D721Med (cell line): Measurements from ENCODE around the gene SIK2.

Experiments used
- DNase-seq: peaks from one replicate; pipeline ENCODE4 v3.0.0; 2011; ENCODE audit warnings: low spot score; ENCODE audit not compliant: insufficient read length
- FAIRE-seq: peaks from 2 replicates; lab custom pipeline; 2011; peaks lifted over from hg19 to GRCh38; lab: Jason Lieb, UNC
- TF ChIP-seq, protein P1 (sequence below): IDR thresholded peaks from 2 replicates; pipeline ENCODE4 v1.5.1; 2012; ENCODE audit warnings: mild to moderate bottlenecking, control low read depth; ENCODE audit not compliant: insufficient read depth; ENCODE audit errors: missing control alignments

The SIK2 gene

GRCh38 chr11:111737444-111738210, 135.4 kb downstream of the SIK2 start:
- DNase-seq (no peak), FAIRE-seq (no peak)
- TF ChIP-seq, protein P1, sequence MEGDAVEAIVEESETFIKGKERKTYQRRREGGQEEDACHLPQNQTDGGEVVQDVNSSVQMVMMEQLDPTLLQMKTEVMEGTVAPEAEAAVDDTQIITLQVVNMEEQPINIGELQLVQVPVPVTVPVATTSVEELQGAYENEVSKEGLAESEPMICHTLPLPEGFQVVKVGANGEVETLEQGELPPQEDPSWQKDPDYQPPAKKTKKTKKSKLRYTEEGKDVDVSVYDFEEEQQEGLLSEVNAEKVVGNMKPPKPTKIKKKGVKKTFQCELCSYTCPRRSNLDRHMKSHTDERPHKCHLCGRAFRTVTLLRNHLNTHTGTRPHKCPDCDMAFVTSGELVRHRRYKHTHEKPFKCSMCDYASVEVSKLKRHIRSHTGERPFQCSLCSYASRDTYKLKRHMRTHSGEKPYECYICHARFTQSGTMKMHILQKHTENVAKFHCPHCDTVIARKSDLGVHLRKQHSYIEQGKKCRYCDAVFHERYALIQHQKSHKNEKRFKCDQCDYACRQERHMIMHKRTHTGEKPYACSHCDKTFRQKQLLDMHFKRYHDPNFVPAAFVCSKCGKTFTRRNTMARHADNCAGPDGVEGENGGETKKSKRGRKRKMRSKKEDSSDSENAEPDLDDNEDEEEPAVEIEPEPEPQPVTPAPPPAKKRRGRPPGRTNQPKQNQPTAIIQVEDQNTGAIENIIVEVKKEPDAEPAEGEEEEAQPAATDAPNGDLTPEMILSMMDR: no peak

DNA sequence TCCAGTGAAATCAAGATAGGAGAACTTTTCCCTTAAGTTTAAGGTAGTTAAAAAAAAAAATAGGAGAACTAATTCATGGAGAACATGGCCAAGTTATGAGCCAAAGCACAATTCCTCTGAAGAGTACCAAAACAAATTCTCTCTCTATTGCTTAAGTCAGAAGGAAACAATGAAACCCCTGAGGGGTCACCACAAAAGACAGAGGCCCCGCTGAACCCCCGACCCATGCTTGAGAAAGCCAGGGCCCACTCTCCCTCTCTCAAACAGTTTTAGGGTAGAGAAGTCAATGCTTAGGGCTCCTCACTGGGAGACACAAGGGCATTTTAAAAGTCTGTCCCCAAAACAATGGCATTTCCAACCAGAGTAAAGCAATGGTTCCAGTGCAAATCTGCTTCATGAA, 137.1 kb downstream of the SIK2 start:
- TF ChIP-seq, protein P1: no peak
- DNase-seq (no peak), FAIRE-seq (no peak)

DNA sequence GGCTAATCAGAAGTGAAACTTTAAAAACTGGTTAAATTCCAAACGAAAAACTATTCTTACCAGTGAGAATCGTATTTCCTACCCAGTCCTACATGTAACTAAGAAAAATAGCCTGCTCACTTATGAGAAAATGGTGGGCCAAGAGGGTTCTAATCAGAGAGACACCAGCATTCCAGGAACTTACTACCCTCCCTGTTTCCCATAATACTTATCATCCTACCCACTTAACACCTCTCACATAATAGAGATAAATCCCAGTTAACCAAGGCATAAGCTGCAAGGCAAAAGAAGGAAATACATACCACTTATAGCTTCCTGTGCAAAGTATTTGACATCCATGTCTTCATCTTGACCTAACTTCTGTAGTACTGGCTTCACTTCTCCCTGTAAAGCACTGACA, 139.5 kb downstream of the SIK2 start:
- TF ChIP-seq, protein P1: no peak
- DNase-seq (no peak), FAIRE-seq (no peak)

DNA sequence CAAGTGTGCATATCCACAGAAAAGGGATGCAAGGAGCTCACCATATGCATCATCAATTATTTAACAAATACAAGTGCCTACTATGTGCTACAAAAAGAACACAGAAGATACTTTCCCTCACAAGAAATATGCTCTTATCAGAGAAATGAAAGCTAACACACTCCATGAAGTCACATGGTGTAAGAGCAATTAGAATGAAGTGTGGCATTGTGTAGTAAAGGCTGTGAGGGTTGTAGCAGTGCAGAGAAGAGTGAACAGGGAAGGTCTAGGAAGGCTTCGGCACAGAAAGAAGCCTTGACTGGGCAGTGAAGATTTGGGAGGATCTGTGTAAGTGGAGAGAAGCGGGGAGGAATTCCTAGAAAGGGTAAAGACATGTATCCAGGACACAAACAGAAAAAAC, 141.5 kb downstream of the SIK2 start:
- TF ChIP-seq, protein P1: no peak
- FAIRE-seq (no peak), DNase-seq (no peak)

- DNase-seq (no peak), FAIRE-seq (no peak)
- TF ChIP-seq, protein P1: no peak
Measured at GRCh38 chr11:111745719-111746504, 143.7 kb downstream of the SIK2 start.

GRCh38 chr11:111748035-111748804, 146.0 kb downstream of the SIK2 start:
- DNase-seq (no peak), FAIRE-seq (no peak)
- TF ChIP-seq, protein P1: no peak
